ENCODE results near the gene DROSHA.
"Not testable (repeated sequence)": the region's sequence is repeated elsewhere in the genome, so short reads cannot be mapped to it uniquely, and the experiment has no call there.

DROSHA gene

DNA sequence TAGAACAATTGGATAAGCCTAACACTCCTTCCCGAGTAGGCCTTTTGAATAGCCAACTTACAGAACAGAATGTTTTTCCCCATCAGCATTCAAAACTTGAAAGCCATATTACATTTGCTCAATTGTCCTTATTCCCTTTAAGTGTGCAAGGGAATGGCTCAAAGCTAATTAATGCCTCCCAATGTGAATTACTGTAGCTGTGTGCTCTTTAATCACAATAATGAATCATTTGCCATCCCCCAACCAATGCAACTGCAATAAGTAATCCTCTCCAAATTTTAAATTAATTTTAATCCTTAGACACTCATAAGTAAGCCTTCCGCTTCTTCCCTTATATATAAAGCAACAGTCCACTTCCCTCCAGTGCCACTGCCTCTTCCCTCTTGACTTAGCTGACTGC is 115.9 kb downstream of the DROSHA start:
- DNase-seq (ENCODE audit: low read depth, low spot score), result no peak

DNA sequence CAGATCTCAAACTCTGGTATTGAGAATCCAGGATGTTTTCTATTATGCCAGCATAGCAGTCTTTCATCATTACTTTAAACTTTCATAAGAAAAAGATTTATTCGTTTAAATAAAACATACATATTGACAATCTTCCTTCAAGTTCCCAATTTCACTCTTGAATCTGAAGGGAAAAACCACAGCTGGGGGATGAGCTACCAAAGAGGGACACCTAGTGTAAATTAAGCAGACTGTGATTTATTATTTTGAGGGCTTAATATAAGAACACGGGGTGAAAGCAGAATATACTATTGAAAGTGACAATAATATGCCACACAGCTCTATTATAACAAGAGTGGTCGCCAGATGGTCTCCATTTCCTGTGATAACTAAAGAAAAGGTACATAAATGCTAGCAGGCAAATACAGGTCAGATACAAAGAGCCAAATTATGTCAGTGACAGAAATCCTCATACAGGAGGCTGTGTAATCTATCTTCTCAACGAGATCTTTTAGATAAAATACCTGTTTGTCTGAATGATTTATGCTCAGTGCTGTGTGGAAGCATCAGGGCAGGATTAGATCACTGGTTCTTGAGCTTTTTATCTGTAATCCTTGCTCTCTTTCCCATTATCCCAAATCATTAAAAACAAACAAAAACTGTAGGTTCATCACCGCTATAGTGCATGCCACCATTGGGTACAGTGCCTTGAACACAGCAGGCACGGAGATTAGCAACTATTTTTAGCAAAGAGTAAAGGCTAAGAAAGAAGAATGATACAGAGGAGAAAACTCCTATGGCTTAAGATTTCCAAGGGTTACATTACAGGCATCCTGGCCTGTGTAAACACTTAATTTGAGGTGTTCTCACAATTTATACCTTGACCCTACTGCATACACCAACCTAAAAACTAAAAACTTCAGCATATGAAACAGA is 116.6 kb downstream of the DROSHA start:
- DNase-seq (ENCODE audit: low read depth, low spot score), result no peak

DNA sequence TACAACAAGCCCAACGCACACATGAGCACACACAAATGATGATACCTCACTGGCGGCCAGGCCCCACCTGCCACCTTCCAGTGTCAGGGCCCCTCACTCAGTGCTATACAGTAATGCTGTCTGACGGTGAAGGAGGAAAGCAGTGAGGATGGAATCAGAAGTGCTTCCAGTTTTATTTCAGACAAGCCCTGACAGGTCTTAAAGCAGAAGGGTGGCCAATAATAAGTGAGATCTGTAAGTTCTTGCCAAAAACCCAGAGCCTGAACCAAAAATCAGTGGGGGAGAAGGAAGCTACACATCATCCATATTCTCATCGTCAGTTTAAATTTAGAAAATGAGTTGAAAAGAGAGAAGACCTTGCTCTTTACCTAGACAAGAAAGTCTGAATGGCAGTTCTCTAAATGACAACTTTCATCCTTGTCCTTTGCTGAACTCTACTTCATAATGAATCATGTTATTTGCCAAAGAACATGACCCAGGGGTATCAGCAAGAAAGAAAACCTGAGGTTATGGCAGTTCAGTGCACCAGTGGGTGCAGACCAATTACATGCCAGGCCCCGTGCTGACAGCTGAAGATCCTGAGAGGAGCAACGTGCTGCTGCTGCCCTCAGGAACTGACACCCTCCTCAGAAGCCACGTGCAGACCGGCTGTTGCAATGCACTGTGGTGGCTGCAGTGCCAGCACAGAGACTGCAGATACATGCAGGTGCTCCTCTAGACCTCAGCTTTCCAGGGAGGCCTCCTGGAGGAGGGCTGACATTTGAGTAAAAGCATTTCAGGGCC is 118.7 kb downstream of the DROSHA start:
- DNase-seq (ENCODE audit: low read depth, low spot score), result no peak

GRCh38 chr5:31412324-31412723 is 119.6 kb downstream of the DROSHA start:
- no peak for DNase-seq (ENCODE audit: low read depth, low spot score)

DNA sequence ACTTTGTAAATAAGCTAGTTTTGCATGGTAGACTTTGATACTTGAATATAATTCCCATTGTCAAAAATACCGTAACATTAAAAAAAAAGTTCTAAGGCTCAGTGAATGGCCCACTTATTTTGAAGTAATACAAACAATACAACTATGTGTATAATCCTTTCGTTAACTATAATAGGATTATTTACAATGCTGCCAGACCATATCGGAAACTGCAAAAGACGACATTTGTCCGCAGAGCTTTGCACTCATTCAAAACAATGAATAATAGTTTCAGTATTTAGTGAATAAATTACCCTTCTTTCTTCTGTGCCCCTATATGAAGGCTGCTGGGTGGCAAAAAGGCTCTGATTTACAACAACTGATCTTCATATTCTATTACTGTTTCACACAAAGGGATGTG is 121.8 kb downstream of the DROSHA start:
- no peak for DNase-seq (ENCODE audit: low read depth, low spot score)

- DNase-seq (ENCODE audit: low read depth, low spot score), result peak; percentile 67
Observed at GRCh38 chr5:31408814-31409213, 123.1 kb downstream of the DROSHA start.

GRCh38 chr5:31407921-31408693 is 123.8 kb downstream of the DROSHA start:
- peak; percentile 26 for DNase-seq (ENCODE audit: low read depth, low spot score)

DNA sequence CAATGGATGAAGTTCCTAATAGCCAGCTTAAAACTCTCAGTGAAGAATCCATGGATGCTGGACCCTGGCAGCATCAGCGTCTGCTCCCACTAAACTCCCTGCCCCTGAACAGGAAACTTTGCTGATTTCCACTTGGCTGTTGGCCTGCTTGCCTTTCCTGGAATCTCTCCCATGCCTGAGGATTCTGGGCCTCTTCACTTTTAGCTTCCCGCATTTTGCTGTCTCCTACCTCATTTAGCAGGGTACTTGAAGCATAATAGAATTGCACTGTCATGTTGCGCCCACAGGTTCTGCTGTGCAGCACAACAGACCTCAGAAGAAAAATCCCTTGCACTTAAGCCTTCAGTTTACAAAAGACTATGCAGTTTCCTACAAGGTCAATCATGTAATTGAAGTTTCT is 127.6 kb downstream of the DROSHA start:
- no peak for DNase-seq (ENCODE audit: low read depth, low spot score)

DNA sequence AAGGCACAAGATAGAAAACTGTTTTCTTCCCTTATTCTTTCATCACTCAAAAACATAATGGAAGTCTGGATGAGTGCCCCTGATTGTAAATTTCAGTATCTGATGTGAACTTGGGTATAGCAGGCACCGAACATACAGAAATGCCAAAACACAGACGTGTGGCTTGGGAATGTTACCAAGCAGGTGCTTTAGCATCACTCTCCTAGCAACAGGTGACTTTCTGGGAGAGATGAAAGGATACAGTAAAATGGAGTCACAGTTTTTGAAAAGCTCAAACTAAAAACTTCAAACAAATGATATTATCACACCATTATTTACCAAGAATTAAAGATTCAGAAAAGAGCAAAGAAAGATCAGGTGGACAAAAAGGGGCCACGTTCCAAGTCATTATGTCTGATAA is 130.2 kb downstream of the DROSHA start:
- no peak for DNase-seq (ENCODE audit: low read depth, low spot score)

DNA sequence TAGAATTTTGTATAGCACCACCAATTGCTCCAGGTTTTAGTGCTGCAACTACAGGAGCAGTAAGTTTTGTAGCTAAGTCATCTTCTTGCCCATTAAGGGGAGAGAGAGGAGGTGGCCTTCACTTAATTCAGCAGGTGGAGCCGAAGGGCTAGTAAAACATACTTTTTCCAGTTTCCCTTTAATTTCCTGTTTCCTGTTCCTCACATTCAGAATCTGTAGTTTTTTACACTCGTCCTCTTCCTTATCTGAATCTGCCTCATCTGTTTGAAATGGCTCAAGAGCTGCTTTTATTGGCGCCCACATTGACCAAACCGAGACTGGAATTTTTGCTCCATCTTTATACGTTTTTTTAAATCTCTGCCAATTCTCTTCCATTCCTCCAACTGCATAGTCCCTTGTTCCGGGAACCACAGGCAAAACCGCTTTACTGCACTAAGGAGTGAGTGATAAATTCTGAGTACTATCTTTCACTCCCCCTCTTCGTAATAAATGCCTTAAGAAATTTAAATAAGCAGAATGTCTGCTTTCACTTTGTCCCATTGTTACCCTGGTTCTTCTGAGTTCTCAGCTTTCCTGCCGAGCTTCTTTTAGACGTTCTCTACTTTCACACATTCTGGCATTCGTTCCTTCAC is 133.9 kb downstream of the DROSHA start:
- DNase-seq (ENCODE audit: low read depth, low spot score), result peak; percentile 23

DNA sequence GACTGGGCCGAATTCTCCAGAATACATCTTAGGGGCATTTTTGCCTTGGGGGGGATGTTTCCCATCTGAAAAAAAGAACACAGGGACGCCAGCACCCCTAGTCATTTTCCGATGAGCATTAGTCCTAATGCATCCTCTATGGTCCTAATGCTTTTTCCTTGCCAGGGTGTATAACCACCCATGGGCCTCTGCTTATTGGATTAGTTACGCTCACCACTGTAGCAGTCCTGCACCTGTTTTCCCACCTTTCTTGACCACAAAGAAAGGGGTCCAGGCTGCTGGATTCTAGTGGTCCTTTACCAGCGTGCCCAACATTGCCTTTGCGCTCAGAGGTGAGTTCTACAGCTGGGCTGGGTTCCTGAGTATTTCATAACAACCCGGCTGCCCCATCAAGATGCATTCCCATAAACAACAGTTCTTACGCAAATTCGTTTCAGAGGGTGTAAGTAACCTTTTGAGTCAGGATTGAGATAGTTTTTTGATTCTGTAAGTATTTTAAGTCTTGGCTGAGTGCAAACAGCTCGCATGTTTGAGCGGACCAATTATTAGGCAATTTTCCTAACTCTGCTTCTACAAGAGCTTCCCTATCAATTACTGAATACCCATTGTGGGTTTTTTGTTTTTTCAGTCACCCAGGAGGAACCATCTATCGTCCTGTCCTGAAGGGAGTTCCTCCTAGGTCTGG is 135.1 kb downstream of the DROSHA start:
- DNase-seq (ENCODE audit: low read depth, low spot score), result no peak

GRCh38 chr5:31395450-31396045 is 136.3 kb downstream of the DROSHA start:
- DNase-seq (ENCODE audit: low read depth, low spot score), result not testable (repeated sequence)

DNA sequence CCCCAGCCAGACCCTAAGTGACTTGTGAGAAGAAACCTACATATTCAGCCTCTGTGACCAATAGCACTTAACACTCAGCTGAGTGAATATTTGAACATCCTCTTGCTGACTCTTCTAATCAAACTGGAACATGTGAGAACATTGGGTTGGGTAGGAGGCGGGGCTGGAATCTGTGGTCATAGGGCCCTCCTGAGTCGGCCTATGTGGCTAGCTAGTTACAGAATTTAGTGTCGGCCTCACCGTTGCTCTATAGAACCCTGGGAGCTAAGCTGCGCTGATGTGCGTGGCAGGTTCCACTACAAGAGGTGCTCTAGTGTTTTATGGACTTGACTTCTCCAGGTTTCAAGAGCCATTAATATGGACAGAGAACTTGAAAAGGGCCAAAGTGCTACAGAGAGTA is 138.8 kb downstream of the DROSHA start:
- DNase-seq (ENCODE audit: low read depth, low spot score), result no peak

DNA sequence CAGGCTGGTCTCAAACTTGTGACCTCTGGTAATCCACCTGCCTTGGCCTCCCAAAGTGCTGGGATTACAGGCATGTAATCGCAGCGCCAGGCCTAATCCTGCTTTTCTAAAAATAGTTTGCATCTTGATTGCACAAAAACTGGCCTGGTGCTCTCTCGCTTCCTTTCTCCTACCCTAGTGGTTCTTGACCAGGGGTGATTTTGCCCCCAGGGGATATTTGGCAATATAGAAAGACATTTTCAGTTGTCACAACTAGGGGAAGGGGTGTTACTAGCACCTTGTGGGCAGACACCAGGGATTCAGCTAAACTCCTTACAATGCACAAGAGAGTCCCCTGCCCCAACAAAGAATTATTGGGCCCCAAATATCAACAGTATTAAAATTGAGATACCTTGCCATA is 139.8 kb downstream of the DROSHA start:
- DNase-seq (ENCODE audit: low read depth, low spot score), result no peak

- DNase-seq (ENCODE audit: low read depth, low spot score), result no peak
Observed at GRCh38 chr5:31390256-31390655, 141.6 kb downstream of the DROSHA start.

DNA sequence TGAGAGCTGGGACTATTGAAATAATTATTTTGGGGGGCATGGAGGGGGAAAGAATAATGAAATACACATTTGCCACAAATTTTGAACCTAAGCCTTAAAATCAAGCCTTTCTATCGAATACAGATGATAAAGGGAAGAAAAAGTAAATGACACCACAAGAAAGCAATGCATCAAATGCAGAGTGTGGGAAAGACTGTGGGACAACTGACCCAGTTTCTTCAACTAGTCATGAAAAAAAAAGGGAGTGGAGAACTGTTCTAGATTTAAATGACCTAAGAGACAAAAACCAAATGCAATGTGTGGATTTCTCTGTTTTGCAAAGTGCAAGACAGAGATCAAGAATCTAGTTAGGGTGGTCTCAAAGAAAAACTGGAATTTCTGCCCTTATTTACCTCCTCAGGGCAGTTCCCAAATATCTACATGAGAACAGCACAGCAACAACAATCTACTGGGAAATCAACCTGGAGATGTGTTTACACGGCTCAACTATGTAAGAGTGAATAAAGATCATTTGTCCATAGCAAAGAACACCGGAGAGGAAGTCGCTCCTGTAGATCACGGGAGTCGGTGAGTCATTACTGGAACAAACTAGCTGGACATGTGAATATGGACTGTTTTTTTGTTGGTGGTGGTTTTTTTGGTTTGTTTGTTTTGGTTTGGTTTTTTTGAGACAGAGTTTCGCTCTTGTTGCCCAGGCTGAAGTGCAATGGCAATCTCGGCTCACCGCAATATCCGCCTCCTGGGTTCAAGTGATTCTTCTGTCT is 145.9 kb downstream of the DROSHA start:
- DNase-seq (ENCODE audit: low read depth, low spot score), result no peak

GRCh38 chr5:31383734-31384133 is 148.2 kb downstream of the DROSHA start:
- DNase-seq (ENCODE audit: low read depth, low spot score), result no peak

DNA sequence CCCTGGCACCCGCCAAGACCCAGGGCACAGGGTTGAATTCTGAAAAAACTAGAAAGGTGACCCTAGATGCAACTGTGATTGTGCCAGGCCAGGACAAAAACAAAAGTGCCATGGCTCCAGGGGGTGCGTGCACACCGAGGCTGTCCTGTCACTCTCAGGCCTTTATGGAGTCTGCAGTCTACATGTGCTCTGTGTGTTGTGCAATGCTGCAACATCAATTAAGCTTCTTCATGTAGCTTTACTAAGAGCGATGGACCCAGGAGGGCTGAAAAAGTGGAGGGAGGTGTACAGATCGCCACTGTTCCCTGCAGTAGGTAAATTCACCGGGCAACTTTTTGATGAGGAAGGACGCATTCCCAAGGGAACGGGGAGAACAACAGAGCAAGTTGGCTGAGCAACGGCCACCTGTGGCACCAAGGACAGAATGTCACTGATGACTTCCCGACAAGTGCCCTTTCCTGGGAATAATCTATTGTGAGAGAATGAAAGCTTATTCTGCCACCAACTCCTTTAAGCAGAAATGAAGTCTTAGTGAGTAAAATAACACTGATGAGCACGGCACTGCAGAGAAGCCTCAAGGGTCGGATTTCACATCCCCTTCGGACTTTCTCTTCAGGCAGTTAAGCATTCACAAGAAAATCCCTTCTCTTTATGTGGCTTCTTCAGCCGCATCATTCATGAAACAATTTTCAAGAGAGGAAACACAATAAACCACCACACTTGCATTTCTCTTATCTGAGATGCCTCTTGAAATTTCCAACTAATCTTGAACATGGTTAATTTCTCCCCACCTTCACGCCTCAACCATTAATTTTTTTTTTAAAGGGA is 149.6 kb downstream of the DROSHA start:
- no peak for DNase-seq (ENCODE audit: low read depth, low spot score)

- DNase-seq (ENCODE audit: low read depth, low spot score), result no peak
Observed at GRCh38 chr5:31381299-31381698, 150.6 kb downstream of the DROSHA start.

Data from astrocyte of the hippocampus (primary cell).